Epidermal melanocyte (primary cell): ENCODE measurements around the gene ERG.

Source experiments
- DNase-seq: peaks from one replicate; pipeline ENCODE4 v3.0.0; 2011; ENCODE audit warnings: low spot score; ENCODE audit not compliant: insufficient read length

ERG gene

DNA sequence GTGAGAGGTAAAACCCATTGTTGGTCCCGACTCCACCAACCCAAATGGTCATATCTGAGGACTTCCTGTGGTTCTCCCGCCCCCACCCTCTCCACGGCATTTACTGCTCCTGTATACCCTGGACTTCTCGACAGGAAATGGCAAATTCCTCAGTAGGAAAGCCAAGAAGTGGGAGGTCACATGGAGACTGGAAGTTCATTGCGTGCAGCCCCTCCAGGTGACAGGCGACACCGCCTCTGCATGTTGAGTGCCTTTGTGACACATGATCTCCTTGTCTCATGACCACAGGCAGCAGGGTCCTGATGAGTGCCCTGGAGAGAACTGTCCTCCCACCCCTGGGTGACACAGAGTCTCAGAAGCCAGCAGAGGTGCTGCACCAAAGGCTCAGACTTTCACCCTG lies 24.2 kb downstream of the ERG start:
- DNase-seq = no peak

DNA sequence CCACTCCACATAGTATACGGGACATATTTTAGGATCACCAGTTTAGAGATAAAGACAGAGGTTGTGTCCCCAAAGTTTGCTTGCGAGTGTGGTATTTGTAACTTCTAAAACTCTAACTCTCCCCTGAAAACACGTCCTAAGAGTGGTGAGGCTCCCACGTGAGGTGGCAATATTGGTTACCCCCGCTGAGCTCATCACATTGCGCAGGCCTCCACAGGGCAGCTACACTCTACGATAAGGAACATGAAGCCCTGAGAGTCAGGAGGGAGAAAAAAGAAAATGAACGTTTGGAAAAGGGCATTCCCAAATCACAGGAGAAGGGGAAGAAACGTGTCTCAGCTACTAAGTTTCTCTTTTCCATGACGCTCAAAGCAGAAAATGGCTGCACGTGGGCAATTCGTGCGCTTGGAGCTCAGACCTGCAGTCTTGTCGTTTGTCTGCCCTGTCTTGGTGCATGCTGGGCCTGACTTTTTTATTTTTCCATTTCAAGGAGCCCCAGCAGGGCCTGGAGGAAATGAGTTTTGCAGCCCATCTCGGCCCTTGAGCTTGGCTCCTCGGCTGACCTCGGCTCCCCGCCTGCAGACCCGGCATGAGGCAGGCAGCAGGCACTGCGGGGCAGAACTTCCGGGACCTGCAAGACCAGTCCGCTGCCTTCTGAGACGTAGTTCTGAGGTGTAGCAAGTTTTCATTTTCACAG lies 25.7 kb downstream of the ERG start:
- DNase-seq = no peak

DNA sequence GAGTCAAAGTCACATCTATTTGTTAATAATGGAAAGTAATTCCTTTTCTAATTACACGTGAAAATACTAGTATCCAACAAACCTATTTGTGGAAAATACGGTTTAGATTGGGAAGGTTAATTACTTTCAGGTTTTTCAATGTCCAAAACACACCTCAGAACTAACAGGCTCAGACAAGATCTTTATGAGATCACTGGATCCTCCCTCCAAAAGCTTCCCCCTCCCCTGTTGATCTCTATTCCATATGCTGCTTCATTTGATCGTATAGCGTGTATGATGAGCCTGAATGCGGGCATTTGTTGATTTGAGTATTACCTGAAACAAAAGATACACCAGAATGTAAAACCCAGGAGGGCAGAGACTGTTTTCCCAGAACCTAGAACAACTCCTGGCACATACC lies 26.5 kb downstream of the ERG start:
- DNase-seq = no peak

GRCh38 chr21:38470755-38471154 lies 27.5 kb downstream of the ERG start:
- no peak for DNase-seq

DNA sequence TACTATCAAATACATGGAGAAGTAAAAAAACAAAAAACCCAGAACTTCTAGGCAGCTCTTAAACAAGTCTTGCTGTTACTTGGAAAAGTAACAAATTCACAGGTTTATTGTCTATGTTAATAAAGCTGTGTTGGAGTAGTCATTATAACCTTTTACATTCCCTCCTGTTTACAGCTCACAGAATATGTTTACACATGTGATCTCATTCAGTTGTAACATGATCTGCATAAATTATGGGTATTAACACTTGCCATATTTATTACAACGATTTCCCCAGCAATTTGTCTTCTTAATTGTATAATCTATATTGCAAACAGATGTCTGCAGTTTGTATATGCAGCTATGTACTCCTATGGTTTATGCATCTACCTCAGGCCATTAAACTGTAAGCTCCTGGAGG lies 28.6 kb downstream of the ERG start:
- no peak for DNase-seq

- no peak for DNase-seq
Observed at GRCh38 chr21:38468989-38469388, 29.3 kb downstream of the ERG start.

GRCh38 chr21:38467911-38468310 lies 30.4 kb downstream of the ERG start:
- no peak for DNase-seq

GRCh38 chr21:38467374-38467773 lies 30.9 kb downstream of the ERG start:
- no peak for DNase-seq

GRCh38 chr21:38460171-38460742 lies 38.0 kb downstream of the ERG start:
- no peak for DNase-seq

GRCh38 chr21:38459490-38459889 lies 38.8 kb downstream of the ERG start:
- no peak for DNase-seq

GRCh38 chr21:38455403-38455802 lies 42.9 kb downstream of the ERG start:
- DNase-seq = no peak

DNA sequence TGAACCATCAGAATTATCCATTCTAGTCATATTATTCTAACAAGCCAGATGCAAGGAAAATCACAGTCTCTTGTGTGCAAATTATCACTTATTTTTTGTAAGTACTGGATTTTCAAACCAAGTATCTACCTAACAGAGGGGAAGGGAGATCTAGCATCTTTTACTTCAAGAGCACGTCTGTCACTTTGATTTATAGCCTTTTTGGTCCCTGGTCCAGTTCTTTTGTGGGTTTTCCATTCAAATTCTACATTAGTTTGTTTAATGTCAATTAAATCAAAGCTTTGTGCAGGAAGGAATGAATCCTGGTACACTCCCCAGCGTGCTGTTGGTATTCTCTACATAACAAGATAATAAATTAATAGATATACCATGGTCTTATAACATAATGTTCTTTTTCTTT lies 43.6 kb downstream of the ERG start:
- DNase-seq = no peak

- DNase-seq = no peak
Observed at GRCh38 chr21:38454161-38454560, 44.1 kb downstream of the ERG start.

DNA sequence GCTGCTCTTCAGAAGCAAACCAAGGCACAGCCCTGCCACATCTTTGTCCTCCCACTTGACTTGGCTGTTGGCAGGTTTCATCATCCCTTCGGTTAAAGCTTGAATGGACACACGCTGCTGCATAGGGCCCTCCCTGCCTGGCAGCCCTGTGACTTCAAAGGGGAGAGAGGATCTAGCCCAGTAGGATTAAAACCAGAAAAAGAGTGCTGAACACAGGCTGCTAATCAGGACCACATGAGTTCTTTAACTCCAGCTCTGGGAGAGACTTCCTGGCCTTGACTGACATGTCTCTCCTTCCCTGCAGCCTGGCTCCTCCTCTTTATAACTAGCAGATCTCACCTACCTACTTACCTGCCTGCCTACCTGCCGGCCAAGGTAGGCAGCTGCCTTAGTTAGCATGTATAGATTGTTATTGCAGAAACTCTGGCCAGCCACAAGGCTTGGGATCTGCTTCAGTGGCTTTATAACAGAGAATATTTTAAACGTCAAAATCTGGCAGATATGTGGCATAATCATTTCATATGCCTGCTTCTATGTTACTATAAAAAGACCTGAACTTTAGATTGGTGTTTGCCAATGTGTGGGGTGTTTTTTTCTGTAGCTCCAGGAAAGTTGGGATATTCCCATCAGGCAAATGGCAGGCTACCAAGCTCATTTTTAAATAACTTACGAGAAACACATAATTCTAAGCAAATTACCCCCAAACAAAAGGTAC lies 49.4 kb downstream of the ERG start:
- no peak for DNase-seq

DNA sequence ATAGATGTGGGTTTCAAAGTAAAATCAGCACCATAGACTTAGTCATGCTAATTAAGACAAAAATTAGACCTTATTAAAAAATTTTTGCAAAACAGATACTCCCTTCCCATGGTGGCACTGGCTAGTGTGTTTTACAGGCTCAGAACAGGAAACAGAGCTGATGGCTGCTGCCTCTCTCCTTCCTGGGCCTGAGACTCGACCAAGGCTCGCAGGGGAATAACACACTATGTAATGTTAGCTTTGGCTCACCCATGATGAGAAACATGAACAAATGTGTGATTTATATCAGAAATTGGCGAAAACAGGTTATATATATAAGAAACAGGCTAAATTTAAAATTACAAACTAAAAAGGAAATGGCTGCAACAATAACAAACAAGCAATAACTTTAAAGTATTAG lies 50.7 kb downstream of the ERG start:
- no peak for DNase-seq

DNA sequence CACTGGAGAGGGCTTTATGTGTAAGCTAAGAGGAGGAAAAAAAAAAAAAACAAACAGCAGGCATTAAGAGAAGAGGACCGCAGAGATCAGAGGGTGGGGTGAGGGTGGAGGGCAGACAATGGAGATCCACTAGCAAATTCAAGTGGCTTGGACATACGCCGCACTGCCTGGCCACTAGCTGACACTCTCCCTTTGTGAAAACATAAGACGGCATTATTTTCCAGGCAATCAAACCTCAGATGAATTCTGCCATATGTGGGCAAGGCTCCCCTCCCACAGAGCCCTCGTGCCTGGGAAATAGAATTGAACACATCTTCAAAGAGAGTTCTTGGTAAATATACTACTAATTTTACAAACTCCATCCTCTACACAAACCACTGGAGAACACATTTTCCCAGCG lies 53.6 kb downstream of the ERG start:
- DNase-seq = no peak

- DNase-seq = no peak
Observed at GRCh38 chr21:38443110-38443509, 55.2 kb downstream of the ERG start.

GRCh38 chr21:38441153-38441552 lies 57.1 kb downstream of the ERG start:
- DNase-seq = no peak

DNA sequence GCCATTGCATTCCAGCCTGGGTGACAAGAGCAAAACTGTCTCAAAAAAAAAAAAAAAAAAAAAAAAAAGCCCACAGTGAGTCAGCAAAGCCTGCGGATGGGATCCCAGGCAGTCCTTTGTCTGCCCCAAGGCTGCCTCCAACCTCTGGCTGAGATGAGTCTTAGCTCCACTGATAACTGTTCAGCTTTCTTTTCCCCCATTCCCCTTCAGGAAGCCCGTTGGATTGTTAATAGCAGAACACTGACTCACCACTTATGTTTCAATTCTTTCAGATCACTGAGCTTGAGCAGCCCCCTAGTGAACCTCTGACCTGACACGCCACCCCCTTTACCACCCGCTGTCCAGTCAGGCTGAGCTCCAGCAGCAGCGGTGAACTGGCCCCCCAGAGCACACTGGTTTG lies 57.5 kb downstream of the ERG start:
- no peak for DNase-seq

DNA sequence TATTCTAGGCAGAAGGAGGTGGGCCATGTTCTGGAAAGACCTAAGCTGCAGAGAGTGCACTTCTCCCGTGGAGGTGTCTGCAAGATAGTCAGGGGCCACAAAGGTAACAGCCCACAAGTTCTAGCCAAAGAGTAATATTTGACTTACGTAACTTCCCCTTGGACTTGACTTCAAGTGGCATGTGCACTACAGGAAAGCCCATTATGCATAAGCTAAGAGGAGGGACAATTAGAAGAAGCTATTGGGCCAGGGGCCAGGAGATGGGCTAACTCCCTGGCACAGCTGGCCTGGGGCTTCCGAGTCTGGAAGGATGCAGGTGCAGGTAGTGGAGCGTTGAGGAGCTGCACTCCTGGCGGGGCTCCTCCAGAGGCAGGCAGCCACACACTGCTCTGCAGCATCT lies 58.3 kb downstream of the ERG start:
- DNase-seq = no peak

DNA sequence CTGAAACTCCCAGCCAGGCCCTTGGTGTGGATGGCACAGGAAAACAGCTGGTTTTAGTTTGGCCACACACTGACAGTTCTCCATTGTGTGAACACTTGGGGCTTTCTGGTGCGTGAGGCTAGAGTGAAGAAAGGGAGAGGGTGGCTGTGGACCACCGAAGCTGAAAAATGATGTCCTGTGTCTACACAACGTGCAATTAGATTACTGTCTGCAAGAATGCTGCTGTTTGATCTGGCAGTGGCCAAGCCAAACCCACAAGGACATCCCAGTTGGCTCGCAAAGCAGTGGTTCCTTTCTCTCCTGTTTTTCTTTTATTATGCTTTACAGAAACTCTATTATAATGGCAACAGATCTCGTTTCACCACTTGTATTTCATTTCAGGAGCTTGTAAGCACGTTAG lies 58.9 kb downstream of the ERG start:
- no peak for DNase-seq

GRCh38 chr21:38438462-38438893 lies 59.8 kb downstream of the ERG start:
- DNase-seq = no peak

DNA sequence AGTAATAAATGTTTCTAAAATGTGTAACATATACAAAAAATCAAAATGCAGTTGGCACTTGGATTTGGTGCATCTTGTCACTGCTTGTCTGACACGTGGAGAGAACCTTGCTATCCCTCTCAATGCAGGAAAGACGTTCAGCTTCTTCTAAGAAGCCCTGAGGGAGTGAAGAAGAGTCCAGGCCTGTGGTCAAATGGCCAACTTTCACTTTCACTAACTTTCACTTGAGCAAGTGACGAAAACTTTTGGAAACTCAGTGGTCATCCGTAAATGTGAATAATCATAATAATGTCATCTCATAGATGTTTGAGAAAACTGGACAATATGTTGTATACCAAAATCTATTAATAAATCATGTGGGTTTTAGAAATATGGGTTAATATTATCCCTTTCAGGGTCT lies 61.9 kb downstream of the ERG start:
- no peak for DNase-seq
